Activated T-helper 1 cell treated with anti-CD3 and anti-CD28 coated beads, Interleukin-12 subunit alpha, Interleukin-12 subunit beta, Interleukin-2, Interleukin-4 antibody, amounts not matched to agents 30 ng/mL and 10 ng/mL and 1 ng/mL, durations not matched to agents 14 hours and 24 hours and 36 hours (primary cell): ENCODE measurements around the gene AP2A1. TPM values are rescaled to one million over a fixed set of nuclear protein-coding genes. Genes with fewer than 3 reads are reported as not detected.
A peak's percentile ranks its signal among the peaks of the same experiment; 100 is the strongest.

Experiments
- DNase-seq: peaks from one replicate; pipeline ENCODE4 v3.0.0; 2021; ENCODE audit warnings: low spot score
- H3K27ac Mint-ChIP-seq: one replicate; pipeline ENCODE4 v1.8.0; 2021; ENCODE audit warnings: mild to moderate bottlenecking, mixed read lengths
- H3K27me3 Mint-ChIP-seq: one replicate; pipeline ENCODE4 v1.8.0; 2022; ENCODE audit warnings: mild to moderate bottlenecking, moderate library complexity, mixed read lengths; ENCODE audit not compliant: insufficient read depth
- H3K36me3 Mint-ChIP-seq: one replicate; pipeline ENCODE4 v1.8.0; 2021; ENCODE audit warnings: low read depth, mixed read lengths
- H3K4me1 Mint-ChIP-seq: one replicate; pipeline ENCODE4 v1.8.0; 2021; ENCODE audit warnings: low read depth, mixed read lengths
- H3K4me3 Mint-ChIP-seq: one replicate; pipeline ENCODE4 v1.8.0; 2021; ENCODE audit warnings: mild to moderate bottlenecking, moderate library complexity, mixed read lengths
- H3K9me3 Mint-ChIP-seq: one replicate; pipeline ENCODE4 v1.8.0; 2021; ENCODE audit warnings: mixed read lengths
- intact Hi-C: fragments of 100-400 bp; cut with micrococcal nuclease; formaldehyde crosslinking; loops from one replicate; pipeline ENCODE4 v1.15.1; 2024
- total RNA-seq: library from RNA; stranded (reverse); gene quantifications from 2 replicates; pipeline ENCODE4 v1.2.3, GENCODE V29; 2022

Gene AP2A1
- total RNA-seq, 1 donor from 2014 or later = 63.6 TPM

GRCh38 chr19:49802836-49803528 lies 36.2 kb downstream of the AP2A1 start:
- intact Hi-C loops = no loop called here
- H3K27me3 Mint-ChIP-seq = no peaks in the 10 kb centered on the region
- peaks cover 16% of the 10 kb centered on the region for H3K36me3 Mint-ChIP-seq
- no peak for DNase-seq
- no peaks in the 10 kb centered on the region for H3K9me3 Mint-ChIP-seq
- H3K4me1 Mint-ChIP-seq = peaks cover 9% of the 10 kb centered on the region
- H3K4me3 Mint-ChIP-seq = no peak overlapping the region
- no peak overlapping the region for H3K27ac Mint-ChIP-seq

DNA sequence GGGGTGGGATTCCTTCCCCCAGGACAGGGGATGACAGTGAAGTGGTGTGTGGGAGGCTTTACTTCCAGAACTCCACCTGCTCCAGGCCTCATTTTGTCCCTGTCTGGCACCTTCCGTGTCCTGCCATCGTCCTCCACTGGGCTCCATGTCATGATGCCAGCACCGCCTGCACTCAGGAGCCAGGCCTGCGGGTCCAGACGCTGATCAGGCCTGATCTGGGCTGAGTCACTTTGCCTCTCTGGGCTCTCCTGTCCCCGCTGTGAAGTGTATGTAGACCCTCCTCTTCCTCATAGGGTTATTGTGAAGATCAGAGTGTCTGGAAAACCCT lies 36.7 kb downstream of the AP2A1 start:
- H3K9me3 Mint-ChIP-seq = no peaks in the 10 kb centered on the region
- intact Hi-C loops = no loop called here
- H3K4me3 Mint-ChIP-seq = no peak overlapping the region
- H3K36me3 Mint-ChIP-seq = peaks cover 16% of the 10 kb centered on the region
- no peak for DNase-seq
- H3K27ac Mint-ChIP-seq = no peak overlapping the region
- H3K4me1 Mint-ChIP-seq = peaks cover 12% of the 10 kb centered on the region
- no peaks in the 10 kb centered on the region for H3K27me3 Mint-ChIP-seq

- Mint-ChIP-seq H3K9me3 (no peaks in the 10 kb centered on the region), H3K36me3 (peaks cover 20% of the 10 kb centered on the region), H3K4me1 (peaks cover 25% of the 10 kb centered on the region), H3K27ac (no peak overlapping the region), H3K27me3 (no peaks in the 10 kb centered on the region), H3K4me3 (no peak overlapping the region)
- intact Hi-C loops = no loop called here
- DNase-seq = no peak
These were observed 39.2 kb downstream of the AP2A1 start for GRCh38 chr19:49805822-49806619.

- intact Hi-C loops = no loop called here
- peaks cover 20% of the 10 kb centered on the region for H3K36me3 Mint-ChIP-seq
- peaks cover 25% of the 10 kb centered on the region for H3K4me1 Mint-ChIP-seq
- no peak overlapping the region for H3K4me3 Mint-ChIP-seq
- no peak overlapping the region for H3K27ac Mint-ChIP-seq
- H3K9me3 Mint-ChIP-seq = no peaks in the 10 kb centered on the region
- no peak for DNase-seq
- H3K27me3 Mint-ChIP-seq = no peaks in the 10 kb centered on the region
These were observed 39.8 kb downstream of the AP2A1 start for GRCh38 chr19:49806620-49806959.

DNA sequence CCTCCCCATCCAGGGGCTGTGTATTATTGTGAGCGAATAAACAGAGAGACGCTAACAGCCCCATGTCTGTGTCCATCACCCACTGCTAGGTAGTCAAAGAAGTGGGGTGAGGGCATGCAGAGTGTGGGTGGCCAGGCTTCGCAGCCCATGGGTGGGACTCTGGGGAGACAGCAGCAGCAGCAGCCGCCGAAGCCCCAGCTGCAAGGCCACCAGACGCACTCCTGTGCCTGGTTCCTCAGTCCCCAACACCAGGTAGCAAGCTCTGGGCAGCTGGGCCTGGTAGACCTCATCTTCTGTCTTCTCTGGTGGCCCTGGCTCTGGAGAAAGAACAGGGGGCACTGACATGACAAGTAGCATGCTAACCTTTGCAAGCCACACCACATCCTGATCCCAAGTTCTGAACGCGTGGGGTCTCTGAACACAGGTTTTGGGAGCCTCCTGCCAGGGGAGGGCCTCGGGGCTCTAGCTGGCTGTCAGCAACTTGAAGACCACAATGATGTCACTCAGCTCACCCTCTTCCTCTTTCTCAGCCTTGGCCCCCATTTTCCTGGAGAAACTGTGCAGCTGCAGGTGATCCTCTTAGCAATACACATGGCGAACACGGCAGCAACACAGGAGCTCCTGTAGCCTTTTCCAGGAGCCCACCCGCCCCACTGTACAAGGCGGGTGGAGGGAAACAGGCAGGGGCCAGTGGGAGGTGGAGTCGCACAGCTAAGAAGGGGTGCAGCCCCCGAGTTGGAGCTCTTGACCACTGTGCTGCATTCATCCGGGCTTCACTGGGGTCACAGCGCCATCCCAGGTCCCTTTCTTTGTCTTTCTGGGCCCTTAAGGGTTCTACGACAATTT lies 40.5 kb downstream of the AP2A1 start:
- no peaks in the 10 kb centered on the region for H3K9me3 Mint-ChIP-seq
- peak overlapping the region; percentile 70 for H3K27ac Mint-ChIP-seq
- H3K27me3 Mint-ChIP-seq = no peaks in the 10 kb centered on the region
- peak overlapping the region; percentile 51 for H3K4me3 Mint-ChIP-seq
- H3K36me3 Mint-ChIP-seq = peaks cover 19% of the 10 kb centered on the region
- DNase-seq = no peak
- intact Hi-C loops = no loop called here
- H3K4me1 Mint-ChIP-seq = peaks cover 28% of the 10 kb centered on the region

- peak overlapping the region; percentile 51 for H3K4me3 Mint-ChIP-seq
- peaks cover 16% of the 10 kb centered on the region for H3K36me3 Mint-ChIP-seq
- intact Hi-C loops = loop anchor here (1.0 kb wide), 1 partner anchor 42 kb away; no protein-coding TSS in a partner anchor
- H3K9me3 Mint-ChIP-seq = no peaks in the 10 kb centered on the region
- peaks cover 36% of the 10 kb centered on the region for H3K4me1 Mint-ChIP-seq
- no peaks in the 10 kb centered on the region for H3K27me3 Mint-ChIP-seq
- H3K27ac Mint-ChIP-seq = no peak overlapping the region
- DNase-seq = no peak
These were observed 41.3 kb downstream of the AP2A1 start for GRCh38 chr19:49807904-49808675.

DNA sequence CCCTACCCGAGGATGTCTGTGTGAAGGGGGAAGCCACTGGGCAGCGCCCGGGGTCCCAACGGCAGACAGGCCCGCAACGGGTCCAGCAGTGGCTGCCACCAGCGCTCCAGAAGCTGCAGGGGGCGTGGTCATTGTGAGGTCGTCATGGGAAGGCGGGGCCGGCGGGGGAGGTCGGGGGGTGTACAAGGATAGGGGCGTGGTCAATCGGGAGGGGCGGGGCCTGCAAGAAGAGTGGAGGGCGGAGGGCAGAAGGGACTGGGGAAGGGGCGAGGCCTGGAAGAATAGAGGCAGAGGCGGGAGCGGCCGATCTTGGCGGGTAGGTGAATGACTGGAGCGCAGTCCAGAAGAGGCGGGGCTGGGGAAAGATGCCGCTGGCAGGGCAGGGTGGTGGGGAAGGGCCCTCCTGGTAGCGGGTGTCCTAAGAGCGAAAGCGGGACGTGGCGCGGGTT lies 41.9 kb downstream of the AP2A1 start:
- intact Hi-C loops = loop anchor here (1.0 kb wide), 1 partner anchor 42 kb away; no protein-coding TSS in a partner anchor
- peaks cover 42% of the 10 kb centered on the region for H3K4me1 Mint-ChIP-seq
- H3K27me3 Mint-ChIP-seq = no peaks in the 10 kb centered on the region
- H3K4me3 Mint-ChIP-seq = peak overlapping the region; percentile 85
- DNase-seq = peak; percentile 73
- peaks cover 10% of the 10 kb centered on the region for H3K36me3 Mint-ChIP-seq
- no peaks in the 10 kb centered on the region for H3K9me3 Mint-ChIP-seq
- peak overlapping the region; percentile 77 for H3K27ac Mint-ChIP-seq

GRCh38 chr19:49809160-49809940 lies 42.5 kb downstream of the AP2A1 start:
- Mint-ChIP-seq H3K4me3 (peak overlapping the region; percentile 85), H3K36me3 (peaks cover 10% of the 10 kb centered on the region), H3K27me3 (no peaks in the 10 kb centered on the region), H3K9me3 (no peaks in the 10 kb centered on the region), H3K4me1 (peaks cover 42% of the 10 kb centered on the region), H3K27ac (peak overlapping the region; percentile 77)
- peak; percentile 38 for DNase-seq
- intact Hi-C loops = no loop called here

- intact Hi-C loops = loop anchor here (5.0 to 10.0 kb wide), 3 partner anchors 175 to 313 kb away; partner anchors contain the start of genes PRR12 and RPS11
- no peak for DNase-seq
- peaks cover 42% of the 10 kb centered on the region for H3K4me1 Mint-ChIP-seq
- peaks cover 10% of the 10 kb centered on the region for H3K36me3 Mint-ChIP-seq
- H3K4me3 Mint-ChIP-seq = peak overlapping the region; percentile 68
- no peaks in the 10 kb centered on the region for H3K9me3 Mint-ChIP-seq
- H3K27me3 Mint-ChIP-seq = no peaks in the 10 kb centered on the region
- peak overlapping the region; percentile 43 for H3K27ac Mint-ChIP-seq
These were observed 43.2 kb downstream of the AP2A1 start for GRCh38 chr19:49809941-49810389.

DNA sequence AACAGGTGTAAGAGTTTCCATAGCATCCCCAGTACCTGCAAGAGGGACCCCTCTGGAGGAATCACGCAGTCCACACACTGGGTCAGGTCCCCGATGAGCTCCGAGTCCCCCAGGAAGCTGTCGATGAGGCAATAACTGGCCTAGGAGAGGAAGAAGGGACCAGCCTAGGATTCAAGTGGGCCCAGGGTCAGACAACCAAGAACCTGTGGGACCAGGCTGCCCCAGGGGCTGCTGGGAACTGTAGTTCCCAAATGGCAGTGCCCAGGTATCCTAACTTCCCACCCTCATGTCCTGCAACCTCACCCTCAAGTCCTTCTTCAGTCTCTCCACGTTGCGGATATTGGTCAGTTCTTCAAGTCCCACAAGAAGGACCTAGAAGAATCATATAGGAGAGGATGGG lies 44.5 kb downstream of the AP2A1 start:
- Mint-ChIP-seq H3K36me3 (peaks cover 8% of the 10 kb centered on the region), H3K4me1 (peaks cover 42% of the 10 kb centered on the region), H3K4me3 (peak overlapping the region; percentile 39), H3K9me3 (no peaks in the 10 kb centered on the region), H3K27me3 (no peaks in the 10 kb centered on the region), H3K27ac (no peak overlapping the region)
- intact Hi-C loops = loop anchor here (5.0 to 10.0 kb wide), 3 partner anchors 173 to 314 kb away; partner anchors contain the start of genes PRR12 and RPS11
- DNase-seq = no peak

DNA sequence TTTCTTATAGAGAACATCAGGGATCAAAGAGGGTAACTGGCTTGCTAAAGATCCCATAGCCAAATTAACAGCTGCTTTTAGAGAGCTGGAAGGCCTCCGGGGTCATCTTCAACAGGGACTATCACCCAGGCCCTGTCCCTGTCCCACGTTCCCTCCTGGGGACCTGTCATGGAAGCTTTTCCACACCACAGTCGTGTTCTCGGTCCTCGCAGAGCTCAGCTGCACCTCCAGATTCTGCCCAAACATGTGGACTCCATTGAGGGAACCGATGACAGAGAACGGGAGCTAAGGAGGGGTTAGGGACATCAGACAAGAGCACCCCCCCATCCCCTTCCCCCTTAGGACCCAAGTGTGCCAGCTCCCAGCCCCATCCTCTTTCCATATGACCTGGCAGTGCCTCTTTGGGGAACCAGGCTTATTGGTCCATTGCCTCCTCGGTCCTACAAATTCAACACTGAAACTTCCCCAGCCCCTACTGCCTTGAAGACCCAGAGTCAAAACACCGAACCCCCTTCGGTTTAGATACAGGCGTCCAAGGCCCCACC lies 45.7 kb downstream of the AP2A1 start:
- H3K27me3 Mint-ChIP-seq = no peaks in the 10 kb centered on the region
- no peak for DNase-seq
- H3K4me3 Mint-ChIP-seq = peak overlapping the region; percentile 92
- intact Hi-C loops = loop anchor here (2.0 to 10.0 kb wide), 5 partner anchors 96 to 315 kb away; partner anchors contain the start of genes PRMT1, PRR12 and RPS11
- peaks cover 7% of the 10 kb centered on the region for H3K36me3 Mint-ChIP-seq
- no peaks in the 10 kb centered on the region for H3K9me3 Mint-ChIP-seq
- peak overlapping the region; percentile 95 for H3K27ac Mint-ChIP-seq
- peaks cover 43% of the 10 kb centered on the region for H3K4me1 Mint-ChIP-seq
